B cell (primary cell): ENCODE data around the gene HEPN1. TPM values are rescaled to one million over a fixed set of nuclear protein-coding genes. Genes with fewer than 3 reads are reported as not detected.

Experiments
- ATAC-seq: fragments of 200-7000 bp; cut with Tn5 transposase; one replicate; pipeline ENCODE4 v1.10.0; 2021; ENCODE audit warnings: low read depth, mild to moderate bottlenecking, moderate number of reproducible peaks, moderate library complexity
- CTCF ChIA-PET: fragments of 350-600 bp; sonication (Branson Sonifier 250); formaldehyde crosslinking; loops from one replicate; lab custom pipeline; 2021; ENCODE audit warnings: antibody characterized with exemption, inconsistent platforms; lab: Charles Lee
- POLR2A ChIA-PET: fragments of 350-600 bp; sonication (Branson Sonifier 250); formaldehyde crosslinking; loops from one replicate; lab custom pipeline; 2021; ENCODE audit warnings: antibody characterized with exemption; lab: Charles Lee
- DNase-seq: peaks from one replicate; pipeline ENCODE4 v3.0.0; 2013
- H2AFZ ChIP-seq: 2 replicates; pipeline ENCODE4 v1.6.1; 2012; ENCODE audit warnings: mild to moderate bottlenecking, low read depth, low read length; ENCODE audit not compliant: insufficient read depth, poor library complexity, severe bottlenecking
- H3K27ac ChIP-seq, 2 donors: 1 replicate in 1 of 2; 2 replicates in 1 of 2; pipeline ENCODE4 v1.5.1; 2012 to 2013; ENCODE audit warnings: low read length in 2 of 2, mild to moderate bottlenecking in 2 of 2, moderate library complexity in 1 of 2
- H3K27me3 ChIP-seq, 4 experiments: fragments of 200-600 bp in 1 of 4; sonication (generic) in 1 of 4; replicated peaks in 1 of 4; 1 replicate in 2 of 4; 2 replicates in 2 of 4; pipeline versions ENCODE4 v1.6.1 to v1.7.0; 2013 to 2016; ENCODE audit warnings: low read length in 3 of 4, mild to moderate bottlenecking in 2 of 4, mixed read lengths in 1 of 4, moderate library complexity in 1 of 4; ENCODE audit not compliant: insufficient read depth in 4 of 4, control insufficient read depth in 3 of 4; ENCODE audit errors: control extremely low read depth in 1 of 4
- H3K36me3 ChIP-seq, 2 experiments: replicated peaks in 1 of 2; 1 replicate in 1 of 2; 2 replicates in 1 of 2; pipeline versions ENCODE4 v1.6.1 to v1.7.1; 2013; ENCODE audit warnings: low read length in 1 of 2; ENCODE audit not compliant: insufficient read depth in 2 of 2, control insufficient read depth in 1 of 2; ENCODE audit errors: control extremely low read depth in 1 of 2, extremely low read depth in 1 of 2
- H3K4me1 ChIP-seq, 2 donors: fragments of 200-600 bp in 1 of 2; sonication (generic) in 1 of 2; 1 replicate in 1 of 2; 2 replicates in 1 of 2; pipeline versions ENCODE4 v1.5.1 to v1.6.1; 2013 to 2017; ENCODE audit warnings: low read length in 2 of 2; ENCODE audit not compliant: control insufficient read depth in 2 of 2, insufficient read depth in 2 of 2
- H3K4me2 ChIP-seq: replicated peaks from 2 replicates; pipeline ENCODE3; 2012; ENCODE audit warnings: mild to moderate bottlenecking, low read depth, low read length; ENCODE audit not compliant: poor library complexity, severe bottlenecking
- H3K4me3 ChIP-seq, 5 experiments: fragments of 200-600 bp in 1 of 5; sonication (generic) in 1 of 5; 1 replicate in 3 of 5; 2 replicates in 2 of 5; pipeline versions ENCODE4 v1.5.1 to v1.7.0; 2011 to 2016; ENCODE audit warnings: low read length in 4 of 5, mild to moderate bottlenecking in 4 of 5, low read depth in 2 of 5, control low read depth in 1 of 5, moderate library complexity in 1 of 5; ENCODE audit not compliant: insufficient read depth in 1 of 5; ENCODE audit errors: control extremely low read depth in 1 of 5, extremely low read depth in 1 of 5
- H3K79me2 ChIP-seq: fragments of 200-600 bp; sonication (generic); one replicate; pipeline ENCODE4 v1.6.0; 2016; ENCODE audit warnings: low read length; ENCODE audit not compliant: control insufficient read depth, insufficient read depth
- H3K9ac ChIP-seq: fragments of 200-600 bp; sonication (generic); 2 replicates; pipeline ENCODE4 v1.6.1; 2017; ENCODE audit warnings: mild to moderate bottlenecking, low read length, moderate library complexity
- H3K9me3 ChIP-seq, 3 donors: one replicate each; pipeline versions ENCODE4 v1.6.1 to v1.7.1; 2013; ENCODE audit warnings: low read length in 2 of 3; ENCODE audit not compliant: control insufficient read depth in 2 of 3, insufficient read depth in 1 of 3; ENCODE audit errors: control extremely low read depth in 1 of 3
- H4K20me1 ChIP-seq: 2 replicates; pipeline ENCODE4 v1.6.0; 2012; ENCODE audit warnings: mild to moderate bottlenecking, low read length; ENCODE audit not compliant: insufficient read depth, control insufficient read depth, poor library complexity, severe bottlenecking
- H3K27ac Mint-ChIP-seq: one replicate; pipeline ENCODE4 v1.8.0; 2021; ENCODE audit warnings: mixed read lengths
- H3K27me3 Mint-ChIP-seq: one replicate; pipeline ENCODE4 v1.8.0; 2021; ENCODE audit warnings: mixed read lengths
- H3K4me1 Mint-ChIP-seq: one replicate; pipeline ENCODE4 v1.8.0; 2021; ENCODE audit warnings: mixed read lengths
- H3K4me3 Mint-ChIP-seq: one replicate; pipeline ENCODE4 v1.8.0; 2021; ENCODE audit warnings: mixed read lengths
- H3K9me3 Mint-ChIP-seq: one replicate; pipeline ENCODE4 v1.8.0; 2022; ENCODE audit warnings: mixed read lengths; ENCODE audit not compliant: insufficient read depth
- EZH2 ChIP-seq: IDR thresholded peaks from 2 replicates; pipeline ENCODE4 v1.6.1; 2012; ENCODE audit warnings: borderline replicate concordance, low read depth, mild to moderate bottlenecking, moderate library complexity, low read length; ENCODE audit not compliant: insufficient read depth, poor library complexity, severe bottlenecking
- WGBS: methylation state at CpG from one replicate; pipeline ENCODE4 v1.1.5; 2013; ENCODE audit warnings: missing lambda C conversion rate; ENCODE audit not compliant: insufficient coverage; 5-methylcytosine and 5-hydroxymethylcytosine counted together
- intact Hi-C: fragments of 100-400 bp; cut with micrococcal nuclease; formaldehyde crosslinking; loops from one replicate; pipeline ENCODE4 v1.10.0; 2022
- polyA plus RNA-seq: library from polyadenylated mRNA; depleted of rRNA; stranded (reverse); fragments of >200 nt; gene quantifications from 2 replicates; pipeline ENCODE4 v1.2.3, GENCODE V29; 2012
- total RNA-seq, 2 donors: library from RNA; stranded (reverse); fragments of 120-200 nt in 1 of 2; gene quantifications; 1 replicate in 1 of 2; 2 replicates in 1 of 2; pipeline versions ENCODE4 v1.2.3 to v1.2.4, GENCODE V29; 2013 to 2022
- TF ChIP-seq, protein P1 (sequence below): fragments of 200-600 bp; IDR thresholded peaks from one replicate; pipeline ENCODE4 v1.8.0; 2022; ENCODE audit warnings: antibody characterized with exemption, mild to moderate bottlenecking

The HEPN1 gene
- total and polyA plus RNA-seq, 2 donors (not counting 1 experiment from before 2014, with no cell fraction given) = not detected

DNA sequence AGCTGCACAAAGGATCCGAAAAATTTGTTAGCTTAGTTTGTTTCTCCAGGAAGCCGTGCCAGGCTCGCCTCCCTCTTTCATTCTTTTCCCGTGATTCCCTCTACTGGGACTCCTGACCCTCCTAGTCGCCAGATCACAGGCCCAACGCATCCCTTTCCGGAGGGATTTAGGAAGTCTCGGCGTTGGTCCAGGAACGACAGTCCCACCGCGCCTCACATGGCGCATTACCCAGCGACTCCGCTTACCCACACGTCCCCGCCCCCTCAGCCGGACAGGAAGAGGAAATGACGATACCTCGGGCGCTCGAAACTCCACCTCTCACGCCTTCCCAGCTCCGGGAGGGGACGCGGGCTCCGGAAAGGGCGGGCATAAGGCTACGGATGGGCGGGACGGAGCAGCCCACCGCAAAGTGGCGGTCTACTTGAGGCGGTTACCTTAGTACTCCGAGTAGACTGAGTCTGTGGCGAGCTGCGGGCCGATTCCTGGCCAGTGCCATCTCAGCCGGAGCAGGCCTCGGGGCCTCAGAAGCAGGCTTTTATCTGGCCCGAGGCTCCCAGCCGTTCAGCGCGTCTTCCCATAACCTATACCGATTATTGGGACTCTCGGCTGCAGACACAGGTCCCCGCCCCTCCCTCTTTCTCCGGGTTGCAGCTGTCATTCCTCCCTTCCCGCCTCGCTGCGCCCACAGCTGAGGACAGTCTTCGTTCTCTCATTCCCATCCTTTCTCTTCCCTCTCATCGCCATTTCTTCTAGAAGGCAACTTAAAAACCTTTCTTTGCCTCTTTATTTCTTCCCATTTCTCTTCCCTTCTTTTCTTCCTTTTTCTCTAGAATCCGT is 34.9 kb downstream of the HEPN1 start, which contains the start of gene CCDC15:
CCDC15 (plus strand) TSS at position 450 of the 837 bp plus-strand sequence. CDS start 531 bp downstream, outside the sequence.
- Histone ChIP-seq H3K27me3 (peaks cover 0 to 2% (median 0%) of the 10 kb centered on the region in 4 experiments), H3K4me1 (peaks cover 11 to 15% of the 10 kb centered on the region in 2 donors), H4K20me1 (no peaks in the 10 kb centered on the region), H3K27ac (peak within 1 kb of the TSS; percentile 45 to 78), H3K36me3 (no peaks in the 10 kb centered on the region), H3K4me3 (peak within 1 kb of the TSS; percentile 62 to 85 (median 81)), H3K9me3 (peaks cover 2 to 4% (median 3%) of the 10 kb centered on the region in 3 donors), H2AFZ (peak within 1 kb of the TSS; percentile 99), H3K79me2 (no peaks in the 10 kb centered on the region), H3K4me2 (peak within 1 kb of the TSS; percentile 89), H3K9ac (peak within 1 kb of the TSS; percentile 85)
- intact Hi-C loops = loop anchor here (1.0 to 5.0 kb wide), 8 partner anchors 77 to 948 kb away; partner anchors contain the start of genes DDX25, EI24, PUS3 and SLC37A2
- peaks cover 3% of the 10 kb centered on the region for H3K9me3 Mint-ChIP-seq
- CTCF ChIA-PET = interaction anchor here (0.6 to 1.7 kb wide), 9 partner anchors 78 to 1465 kb away, joined by 3 to 11 read pairs (median 3); partner anchors contain the start of gene SLC37A2
- H3K4me3 Mint-ChIP-seq = no peak within 1 kb of the TSS
- H3K27me3 Mint-ChIP-seq = no peaks in the 10 kb centered on the region
- TF ChIP-seq EZH2 = no peak
- TF ChIP-seq, protein P1, sequence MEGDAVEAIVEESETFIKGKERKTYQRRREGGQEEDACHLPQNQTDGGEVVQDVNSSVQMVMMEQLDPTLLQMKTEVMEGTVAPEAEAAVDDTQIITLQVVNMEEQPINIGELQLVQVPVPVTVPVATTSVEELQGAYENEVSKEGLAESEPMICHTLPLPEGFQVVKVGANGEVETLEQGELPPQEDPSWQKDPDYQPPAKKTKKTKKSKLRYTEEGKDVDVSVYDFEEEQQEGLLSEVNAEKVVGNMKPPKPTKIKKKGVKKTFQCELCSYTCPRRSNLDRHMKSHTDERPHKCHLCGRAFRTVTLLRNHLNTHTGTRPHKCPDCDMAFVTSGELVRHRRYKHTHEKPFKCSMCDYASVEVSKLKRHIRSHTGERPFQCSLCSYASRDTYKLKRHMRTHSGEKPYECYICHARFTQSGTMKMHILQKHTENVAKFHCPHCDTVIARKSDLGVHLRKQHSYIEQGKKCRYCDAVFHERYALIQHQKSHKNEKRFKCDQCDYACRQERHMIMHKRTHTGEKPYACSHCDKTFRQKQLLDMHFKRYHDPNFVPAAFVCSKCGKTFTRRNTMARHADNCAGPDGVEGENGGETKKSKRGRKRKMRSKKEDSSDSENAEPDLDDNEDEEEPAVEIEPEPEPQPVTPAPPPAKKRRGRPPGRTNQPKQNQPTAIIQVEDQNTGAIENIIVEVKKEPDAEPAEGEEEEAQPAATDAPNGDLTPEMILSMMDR = no peak
- no peaks in the 10 kb centered on the region for H3K4me1 Mint-ChIP-seq
- under 1% methylated on average over 53 of the region's 54 CpGs for WGBS
- ATAC-seq (peak; percentile 99), DNase-seq (peak; percentile 95)
- no peak within 1 kb of the TSS for H3K27ac Mint-ChIP-seq
- POLR2A ChIA-PET = interaction anchor here (0.6 to 2.0 kb wide), 5 partner anchors 17 to 638 kb away, joined by 3 to 16 read pairs (median 3); partner anchors contain the start of genes STT3A, TBRG1 and TMEM218
